Stomach (tissue), 4 donors: Measurements from ENCODE around the gene G3BP2.

Experiments used
- EP300 ChIP-seq: sonication (generic); formaldehyde crosslinking; IDR thresholded peaks from one replicate; pipeline ENCODE4 v1.6.1; 2017; ENCODE audit warnings: antibody characterized with exemption
- POLR2A ChIP-seq, 4 donors: fragments of 450-650 bp; IDR thresholded peaks; one replicate each; pipeline ENCODE4 v1.6.1; 2016; ENCODE audit warnings: antibody characterized with exemption in 4 of 4, control low read depth in 2 of 4, mild to moderate bottlenecking in 1 of 4, moderate library complexity in 1 of 4
- POLR2AphosphoS5 ChIP-seq, 3 donors: sonication (generic); formaldehyde crosslinking; IDR thresholded peaks; one replicate each; pipeline ENCODE4 v1.6.1; 2016; ENCODE audit warnings: antibody characterized with exemption in 3 of 3
- TF ChIP-seq, protein P1 (sequence below), 7 experiments: fragments of 450-650 bp in 4 of 7; fragments of 200-600 bp in 3 of 7; sonication (generic) in 3 of 7; IDR thresholded peaks; one replicate each; pipeline ENCODE4 v1.5.1; 2016 to 2019; ENCODE audit warnings: antibody characterized with exemption in 7 of 7, control low read depth in 2 of 7, mild to moderate bottlenecking in 1 of 7

DNA sequence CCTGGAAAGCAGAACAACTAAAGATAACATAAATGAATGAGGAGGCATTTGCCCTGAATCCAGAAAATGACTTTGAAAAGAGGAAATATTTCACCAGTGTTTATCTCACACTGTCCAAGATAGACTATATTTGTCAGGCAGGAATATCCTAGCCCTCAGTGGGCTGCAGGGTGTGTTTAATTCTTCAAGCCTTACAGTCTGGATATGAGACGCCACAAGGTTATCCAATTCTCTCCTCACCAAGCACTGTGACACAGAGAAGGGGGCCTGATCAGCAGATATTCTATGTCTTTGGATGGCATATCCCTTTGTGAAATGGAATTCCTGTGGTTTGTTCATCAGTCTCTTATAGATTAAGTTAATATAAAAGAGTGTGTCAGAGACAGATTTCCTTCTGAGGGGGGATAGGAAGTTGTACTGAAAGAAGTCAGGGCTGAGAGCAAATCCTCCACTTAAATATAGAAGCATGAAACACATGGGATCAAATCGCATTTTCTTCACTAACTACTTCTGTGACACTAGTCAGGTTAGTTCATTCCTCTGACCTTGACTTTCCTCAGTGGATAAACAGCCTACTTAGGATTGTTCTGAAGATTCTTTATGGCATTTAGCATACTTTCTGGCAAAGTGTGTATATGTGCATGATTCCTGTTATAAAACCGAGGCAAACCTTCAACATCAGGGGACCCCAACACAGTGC, 6.8 kb upstream of the G3BP2 start:
- TF ChIP-seq, protein P1, sequence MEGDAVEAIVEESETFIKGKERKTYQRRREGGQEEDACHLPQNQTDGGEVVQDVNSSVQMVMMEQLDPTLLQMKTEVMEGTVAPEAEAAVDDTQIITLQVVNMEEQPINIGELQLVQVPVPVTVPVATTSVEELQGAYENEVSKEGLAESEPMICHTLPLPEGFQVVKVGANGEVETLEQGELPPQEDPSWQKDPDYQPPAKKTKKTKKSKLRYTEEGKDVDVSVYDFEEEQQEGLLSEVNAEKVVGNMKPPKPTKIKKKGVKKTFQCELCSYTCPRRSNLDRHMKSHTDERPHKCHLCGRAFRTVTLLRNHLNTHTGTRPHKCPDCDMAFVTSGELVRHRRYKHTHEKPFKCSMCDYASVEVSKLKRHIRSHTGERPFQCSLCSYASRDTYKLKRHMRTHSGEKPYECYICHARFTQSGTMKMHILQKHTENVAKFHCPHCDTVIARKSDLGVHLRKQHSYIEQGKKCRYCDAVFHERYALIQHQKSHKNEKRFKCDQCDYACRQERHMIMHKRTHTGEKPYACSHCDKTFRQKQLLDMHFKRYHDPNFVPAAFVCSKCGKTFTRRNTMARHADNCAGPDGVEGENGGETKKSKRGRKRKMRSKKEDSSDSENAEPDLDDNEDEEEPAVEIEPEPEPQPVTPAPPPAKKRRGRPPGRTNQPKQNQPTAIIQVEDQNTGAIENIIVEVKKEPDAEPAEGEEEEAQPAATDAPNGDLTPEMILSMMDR (IDR thresholded peaks at IDR 0.05): no peak
- no peak for TF ChIP-seq POLR2A (IDR thresholded peaks at IDR 0.05)
- TF ChIP-seq EP300: no peak
- no peak for TF ChIP-seq POLR2AphosphoS5 (IDR thresholded peaks at IDR 0.05)
